GM04504 (cell line): ENCODE measurements around the gene ZNF771.
A peak's percentile ranks its signal among the peaks of the same experiment; 100 is the strongest.

ENCODE experiments used
- DNase-seq: peaks from one replicate; pipeline ENCODE4 v3.0.0-alpha.2; 2012; ENCODE audit warnings: low read depth

ZNF771 gene

DNA sequence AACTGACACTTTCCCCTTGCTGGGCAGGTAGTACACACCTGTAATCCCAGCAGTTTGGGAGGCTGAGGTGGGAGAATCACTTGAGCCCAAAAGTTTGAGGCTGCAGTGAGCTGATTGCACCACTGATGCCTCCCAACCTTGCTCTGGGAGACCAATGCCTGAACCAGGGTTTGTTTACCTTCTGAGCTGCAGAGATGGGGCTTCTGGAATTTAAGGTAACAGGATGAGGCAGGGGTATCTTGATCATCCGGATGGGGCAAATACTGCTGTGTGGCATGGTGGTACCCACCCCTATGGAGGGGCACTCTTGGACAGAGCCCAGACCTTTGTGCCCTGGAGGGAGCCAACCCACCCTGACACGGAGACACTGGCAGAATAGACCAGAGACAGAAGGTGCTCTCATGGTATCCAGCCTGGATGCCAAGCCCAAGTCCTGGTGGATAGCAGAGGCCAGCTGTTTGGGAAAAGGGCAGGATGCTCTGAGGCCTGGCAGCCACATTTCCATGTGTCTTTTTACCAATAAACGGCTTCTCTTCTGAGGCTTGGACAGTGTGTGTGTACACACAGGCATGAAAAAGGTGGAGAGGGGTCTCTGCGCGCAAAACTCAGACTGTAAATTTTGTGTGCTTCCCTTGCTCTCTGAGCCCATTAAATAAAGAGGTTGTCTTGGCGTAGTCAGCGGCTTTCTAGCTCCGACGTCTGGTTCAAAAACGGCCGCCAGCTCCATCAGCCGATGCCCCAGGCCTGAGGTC is 7.8 kb upstream of the ZNF771 start:
- DNase-seq: no peak

DNA sequence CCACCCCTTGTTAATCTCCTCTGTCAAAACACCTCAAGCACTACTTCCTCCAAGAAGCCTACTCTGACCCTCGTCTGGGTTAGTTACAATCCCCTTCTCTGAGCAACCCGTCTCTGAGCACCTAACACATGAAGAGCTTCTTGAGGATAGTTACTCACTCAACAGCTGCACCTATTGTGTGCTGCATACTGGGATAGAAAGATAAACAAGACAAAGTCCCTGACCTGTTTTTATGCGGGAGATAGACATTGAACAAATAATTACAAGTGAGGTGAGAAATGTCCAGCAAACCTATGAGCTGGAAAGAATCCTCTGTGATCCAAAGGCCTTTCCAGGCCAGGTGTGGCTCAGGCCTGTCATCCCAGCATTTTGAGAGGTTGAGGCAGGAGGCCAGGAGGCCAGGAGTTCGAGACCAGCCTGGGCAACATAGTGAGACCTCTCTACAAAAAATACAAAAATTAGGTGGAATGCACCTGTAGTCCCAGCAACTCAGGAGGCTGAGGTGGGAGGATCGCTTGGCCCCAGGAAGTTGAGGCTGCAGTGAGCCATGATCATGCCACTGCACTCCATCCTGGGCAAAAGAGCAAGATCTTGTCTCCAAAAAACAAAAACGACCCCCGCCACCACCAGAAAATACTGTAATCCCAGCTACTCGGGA is 5.5 kb upstream of the ZNF771 start:
- DNase-seq: no peak

DNA sequence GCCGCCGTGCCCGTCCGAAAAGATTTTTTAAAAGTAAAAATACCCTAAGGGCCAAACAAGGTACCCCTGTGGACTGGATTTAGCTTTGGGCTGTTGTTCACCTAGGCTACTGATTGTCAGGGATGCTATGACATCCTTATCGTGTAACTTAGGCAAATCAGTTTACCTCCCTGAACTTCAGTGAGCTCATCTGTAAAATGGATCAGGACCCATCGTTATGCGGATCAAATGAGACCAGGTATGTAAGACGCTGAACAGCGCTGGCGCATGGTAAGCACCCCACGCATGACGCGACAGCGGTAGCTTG is 658 bp upstream of the ZNF771 start:
- no peak for DNase-seq

DNA sequence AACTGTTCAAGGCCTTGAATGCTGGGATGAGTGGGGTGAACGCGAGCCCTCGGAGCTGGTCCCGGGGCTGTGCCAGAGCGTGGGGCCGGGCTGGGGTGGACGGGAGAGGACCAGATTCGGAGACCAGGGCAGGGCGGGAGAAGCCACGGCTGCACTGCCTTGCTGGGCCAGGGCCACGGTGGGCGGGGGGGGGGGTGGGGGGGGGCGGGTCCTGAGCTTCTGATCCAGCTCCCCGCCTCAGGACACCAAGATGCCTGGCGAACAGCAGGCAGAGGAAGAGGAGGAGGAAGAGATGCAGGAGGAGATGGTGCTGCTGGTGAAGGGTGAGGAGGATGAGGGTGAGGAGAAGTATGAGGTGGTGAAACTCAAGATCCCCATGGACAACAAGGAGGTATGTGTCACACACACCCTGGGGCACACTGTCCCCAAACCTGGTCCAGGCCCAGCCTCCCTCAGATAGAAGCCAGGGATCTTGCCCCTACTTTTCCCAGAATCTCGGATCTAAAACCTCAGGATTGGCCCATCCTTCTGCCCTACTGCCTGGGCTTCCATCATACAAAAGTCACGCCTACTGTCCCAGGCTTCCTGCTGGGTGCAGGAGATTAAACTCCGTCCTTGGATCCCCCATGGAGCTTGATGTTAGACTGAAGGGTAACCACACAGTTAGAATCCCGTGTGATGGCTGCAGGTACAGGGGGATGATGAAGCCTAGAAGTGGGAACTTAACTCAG is 563 bp downstream of the ZNF771 start:
- no peak for DNase-seq

DNA sequence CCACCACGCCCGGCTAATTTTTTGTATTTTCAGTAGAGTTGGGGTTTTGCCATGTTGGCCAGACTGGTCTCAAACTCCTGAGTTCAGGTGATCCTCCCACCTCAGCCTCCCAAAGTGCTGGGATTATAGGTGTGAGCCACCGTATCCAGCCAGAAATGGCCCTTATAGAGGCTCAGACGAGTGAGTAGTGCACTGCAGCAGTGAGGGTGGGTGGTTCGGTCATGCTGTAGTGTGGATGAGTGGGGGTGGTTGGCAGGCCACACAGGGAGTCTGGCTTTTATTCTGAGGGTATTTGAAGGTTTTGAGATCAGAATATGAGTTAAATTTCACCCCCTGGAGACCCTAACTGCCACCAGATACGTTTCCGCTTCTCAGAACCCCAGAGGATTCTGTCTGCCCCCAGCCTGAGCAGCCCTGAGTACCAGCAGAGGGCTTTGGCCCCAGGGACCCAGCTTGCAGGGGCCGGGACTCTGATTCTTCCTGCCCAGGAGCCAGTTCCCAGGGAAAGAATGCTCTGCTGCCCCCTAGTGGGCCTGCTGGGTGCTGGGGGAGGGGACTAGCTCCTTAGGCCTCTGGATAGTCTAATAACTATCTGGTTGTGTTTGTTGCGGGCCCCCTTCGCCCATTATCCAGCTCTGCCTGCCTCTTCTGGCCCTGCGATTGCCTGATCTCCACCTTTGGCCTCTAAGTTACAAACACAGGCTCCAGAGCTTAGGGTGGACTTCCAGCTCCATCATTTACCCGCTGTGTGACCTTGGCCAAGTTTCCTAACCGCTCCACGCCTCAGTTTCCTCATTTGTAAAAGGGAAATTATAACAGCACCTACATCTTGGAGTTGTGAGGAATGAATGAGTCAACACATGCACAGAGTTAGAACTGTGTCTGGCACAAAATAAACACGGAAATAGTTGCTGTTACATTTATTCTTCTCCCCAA is 2.0 kb downstream of the ZNF771 start:
- peak; percentile 60 for DNase-seq

DNA sequence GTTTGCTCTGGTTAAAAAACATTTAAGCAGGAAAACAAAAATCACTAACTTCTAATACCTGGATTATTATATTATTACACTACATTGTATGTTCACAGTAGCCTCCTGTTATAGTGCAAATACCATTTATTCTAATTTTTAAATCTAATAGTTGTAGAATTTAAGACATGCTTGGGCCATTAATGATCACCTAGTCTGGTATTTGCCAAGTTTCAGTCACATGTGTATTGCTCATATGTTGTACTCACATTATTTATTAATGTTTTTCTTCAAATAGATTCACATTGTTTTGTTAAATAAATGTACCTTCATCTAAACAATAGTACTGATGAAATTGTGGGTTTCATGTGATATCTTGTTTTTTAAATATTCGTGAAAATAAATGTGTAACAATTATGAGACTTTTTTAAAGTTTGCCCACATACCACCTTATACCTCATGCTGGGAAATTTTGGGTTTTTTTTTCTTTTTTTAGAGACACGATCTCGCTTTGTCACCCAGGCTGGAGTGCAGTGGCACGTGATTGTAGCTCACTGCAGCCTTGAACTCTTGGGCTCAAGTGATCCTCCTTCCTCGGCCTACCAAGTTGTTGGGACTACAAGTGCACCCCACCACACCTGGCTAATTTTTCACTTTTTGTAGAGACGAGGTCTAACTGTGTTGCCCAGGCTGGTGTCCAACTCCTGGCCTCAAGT is 5.9 kb downstream of the ZNF771 start:
- no peak for DNase-seq

DNA sequence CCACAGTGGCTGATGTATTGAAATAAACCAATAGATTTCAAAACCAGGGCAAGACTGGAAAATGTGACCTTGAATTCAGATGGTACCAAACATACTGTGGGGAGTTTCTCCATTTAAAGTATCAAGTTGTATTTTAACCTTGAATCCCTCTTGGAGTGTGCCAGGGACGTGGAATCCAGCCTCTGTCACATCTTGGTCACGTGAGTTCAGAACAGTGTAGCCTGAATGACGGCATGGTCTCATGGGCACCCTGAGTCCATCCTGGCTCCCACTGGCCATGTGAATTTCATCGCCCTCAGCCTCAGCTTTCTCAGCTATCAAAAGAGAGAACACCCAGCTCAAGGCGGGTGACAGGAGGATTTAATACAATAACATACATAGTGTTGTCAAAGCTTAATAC is 6.8 kb downstream of the ZNF771 start:
- no peak for DNase-seq

DNA sequence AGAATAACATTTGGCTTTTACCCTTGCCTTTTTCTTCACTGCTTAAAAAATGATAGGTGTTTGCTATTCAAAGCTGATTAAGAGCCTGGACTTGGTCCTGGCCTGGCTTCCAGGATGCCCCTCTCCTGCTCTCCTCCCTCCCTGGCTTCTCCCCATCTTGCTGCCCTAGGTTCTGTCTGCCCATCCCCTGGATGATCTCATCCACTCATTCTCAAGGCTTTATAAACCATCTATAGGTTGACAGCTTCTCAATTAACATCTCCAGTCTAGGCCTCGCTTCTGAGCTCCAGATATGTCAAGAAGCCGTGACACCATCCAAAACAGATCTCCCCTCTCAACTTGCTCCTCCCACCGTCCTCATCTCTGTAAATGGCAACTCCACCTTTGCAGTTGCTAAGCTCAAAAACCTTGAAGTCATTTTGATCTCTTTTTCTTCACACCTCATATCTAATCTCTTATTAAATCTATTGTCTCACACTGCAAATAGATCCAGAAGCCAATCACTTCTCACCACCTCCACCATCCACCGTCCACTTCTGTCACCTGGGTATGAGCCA is 8.7 kb downstream of the ZNF771 start:
- no peak for DNase-seq

DNA sequence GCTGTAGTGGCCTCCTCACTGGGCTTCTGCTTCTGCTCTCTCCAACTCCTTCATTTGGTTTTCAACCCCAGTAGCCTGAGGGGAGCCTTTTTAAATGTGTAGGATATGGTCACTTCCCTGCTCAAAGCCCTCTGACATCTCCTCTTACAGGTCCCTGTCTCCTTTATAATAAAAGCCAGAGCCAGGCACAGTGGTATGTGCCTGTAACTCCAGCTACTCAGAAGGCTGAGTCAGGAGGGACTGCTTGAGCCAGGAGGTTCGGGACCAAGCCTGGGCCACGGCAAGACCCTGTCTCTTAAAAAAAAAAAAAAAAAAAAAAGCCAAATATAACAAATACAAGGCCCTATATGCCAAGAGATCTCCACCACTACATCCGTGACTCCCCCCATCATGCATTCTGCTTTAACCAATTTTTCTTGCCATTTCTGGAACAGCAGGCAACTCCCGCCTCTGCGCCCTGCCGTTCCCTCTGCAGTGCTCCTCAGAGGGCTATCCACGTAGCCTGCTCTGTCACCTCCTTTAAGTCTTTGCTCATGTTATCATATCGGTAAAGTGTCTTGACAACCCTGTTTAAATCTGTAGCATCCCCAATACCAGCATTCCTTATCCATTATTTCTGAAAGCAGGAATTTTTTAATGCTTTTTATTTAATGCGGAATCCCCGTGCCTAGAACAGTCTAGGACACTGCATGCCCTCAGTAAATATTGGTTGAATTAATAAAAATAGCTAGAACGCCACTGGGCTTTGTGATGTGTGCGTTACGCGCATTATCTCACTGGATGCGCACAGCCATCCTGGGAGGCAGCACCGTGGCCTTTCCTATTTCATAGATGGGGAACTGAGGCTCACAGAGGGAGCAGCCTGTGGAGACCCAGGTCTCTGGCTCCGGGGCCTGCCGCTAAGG is 9.5 kb downstream of the ZNF771 start:
- DNase-seq: no peak

DNA sequence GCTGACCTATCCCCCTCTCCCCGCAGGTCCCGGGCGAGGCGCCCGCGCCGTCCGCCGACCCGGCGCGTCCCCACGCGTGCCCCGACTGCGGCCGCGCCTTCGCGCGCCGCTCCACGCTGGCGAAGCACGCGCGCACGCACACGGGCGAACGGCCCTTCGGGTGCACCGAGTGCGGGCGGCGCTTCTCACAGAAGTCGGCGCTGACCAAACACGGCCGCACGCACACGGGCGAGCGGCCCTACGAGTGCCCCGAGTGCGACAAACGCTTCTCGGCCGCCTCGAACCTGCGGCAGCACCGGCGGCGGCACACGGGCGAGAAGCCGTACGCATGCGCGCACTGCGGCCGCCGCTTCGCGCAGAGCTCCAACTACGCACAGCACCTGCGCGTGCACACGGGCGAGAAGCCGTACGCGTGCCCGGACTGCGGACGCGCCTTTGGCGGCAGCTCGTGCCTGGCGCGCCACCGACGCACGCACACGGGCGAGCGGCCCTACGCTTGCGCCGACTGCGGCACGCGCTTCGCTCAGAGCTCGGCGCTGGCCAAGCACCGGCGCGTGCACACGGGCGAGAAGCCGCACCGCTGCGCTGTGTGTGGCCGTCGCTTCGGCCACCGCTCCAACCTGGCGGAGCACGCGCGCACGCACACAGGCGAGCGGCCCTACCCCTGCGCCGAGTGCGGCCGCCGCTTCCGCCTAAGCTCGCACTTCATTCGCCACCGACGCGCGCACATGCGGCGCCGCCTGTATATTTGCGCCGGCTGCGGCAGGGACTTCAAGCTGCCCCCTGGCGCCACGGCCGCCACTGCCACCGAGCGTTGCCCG is 10.3 kb downstream of the ZNF771 start:
- peak; percentile 76 for DNase-seq

DNA sequence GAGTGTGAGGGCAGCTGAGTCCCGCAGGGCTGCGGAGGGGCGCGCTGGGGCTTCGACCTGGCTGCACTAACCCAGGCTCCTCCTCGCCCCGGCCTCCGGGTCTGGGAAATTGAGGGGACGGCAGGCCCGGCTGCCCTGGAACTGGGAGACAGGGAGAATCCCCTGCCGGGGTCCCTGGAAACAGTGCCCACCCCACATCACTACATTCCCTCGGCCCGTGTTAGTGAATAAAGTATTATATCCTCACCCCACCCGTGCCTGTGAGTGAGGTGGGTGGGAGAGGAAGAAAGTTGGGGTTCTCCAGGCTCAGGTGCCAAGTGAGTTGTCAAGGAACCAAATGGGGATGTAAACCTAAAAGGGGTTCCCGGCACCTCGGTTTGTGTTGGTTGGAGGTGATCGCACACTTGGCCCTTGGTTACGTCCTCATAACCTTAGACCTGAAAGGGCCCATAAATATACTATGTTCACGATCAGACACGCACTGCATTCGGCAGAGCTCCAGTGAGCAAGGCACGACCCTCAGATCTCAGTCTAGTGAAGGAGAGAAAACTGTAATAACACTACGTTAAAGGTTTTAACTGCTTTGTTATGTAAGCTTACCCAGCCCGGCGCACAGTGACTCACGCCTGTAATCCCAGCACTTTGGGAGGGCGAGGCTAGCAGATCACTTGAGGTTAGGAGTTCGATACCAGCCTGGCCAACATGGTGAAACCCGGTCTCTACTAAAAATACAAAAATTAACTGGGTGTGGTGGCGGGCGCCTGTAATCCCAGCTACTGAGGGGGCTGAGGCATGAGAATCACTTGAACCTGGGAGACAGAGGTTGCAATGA is 11.2 kb downstream of the ZNF771 start:
- DNase-seq: no peak

DNA sequence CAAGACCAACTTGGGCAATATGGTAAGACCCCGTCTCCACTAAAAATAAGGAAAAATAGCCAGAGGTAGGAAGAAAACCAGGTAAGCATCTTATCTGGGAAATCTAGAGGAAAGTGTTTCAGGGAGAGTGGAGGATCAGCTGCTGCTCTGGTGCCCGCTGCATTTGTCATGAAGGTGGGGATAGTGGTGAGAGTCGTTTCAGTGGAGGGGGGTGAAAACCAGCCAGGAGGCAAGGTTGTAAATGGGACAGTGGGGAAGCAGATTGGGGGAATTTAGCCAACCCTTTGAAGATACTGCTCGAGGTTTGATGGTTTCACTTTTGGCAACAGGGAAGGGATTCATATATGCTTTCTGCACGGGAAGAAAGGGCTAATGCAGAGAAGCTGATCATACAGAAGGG is 13.6 kb downstream of the ZNF771 start:
- DNase-seq: no peak

DNA sequence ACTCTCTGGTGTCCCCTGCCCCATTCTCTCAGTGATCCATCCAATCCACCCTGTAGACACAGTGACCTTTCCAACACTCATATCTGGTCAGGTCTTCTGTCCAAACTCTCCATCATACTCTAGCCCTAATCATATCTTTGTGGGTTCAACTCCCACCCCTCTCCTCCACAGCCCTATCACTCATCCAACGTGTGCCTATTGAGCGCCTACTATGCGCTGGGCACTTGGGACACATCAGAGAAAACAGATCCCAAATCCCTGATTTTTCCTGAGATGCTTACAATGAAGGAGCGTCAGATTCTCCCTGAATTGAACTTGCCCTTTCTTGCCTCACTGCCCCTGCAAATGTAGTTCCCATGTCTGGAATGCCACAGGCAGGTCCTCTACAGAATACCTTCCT is 20.6 kb downstream of the ZNF771 start:
- DNase-seq: no peak

DNA sequence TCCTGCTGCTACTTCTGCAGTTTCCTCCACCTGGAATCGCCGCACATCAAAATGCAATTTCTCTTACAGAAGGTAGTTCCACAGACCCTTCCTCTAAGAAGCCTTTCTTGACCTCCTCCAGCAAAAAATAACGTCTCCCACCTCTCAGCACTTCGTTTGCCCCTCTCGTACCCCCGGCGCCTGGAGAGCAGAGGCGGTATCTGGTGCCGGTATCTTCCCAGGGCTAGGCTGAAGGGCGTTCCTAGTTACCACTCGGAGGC is 21.9 kb downstream of the ZNF771 start:
- no peak for DNase-seq

DNA sequence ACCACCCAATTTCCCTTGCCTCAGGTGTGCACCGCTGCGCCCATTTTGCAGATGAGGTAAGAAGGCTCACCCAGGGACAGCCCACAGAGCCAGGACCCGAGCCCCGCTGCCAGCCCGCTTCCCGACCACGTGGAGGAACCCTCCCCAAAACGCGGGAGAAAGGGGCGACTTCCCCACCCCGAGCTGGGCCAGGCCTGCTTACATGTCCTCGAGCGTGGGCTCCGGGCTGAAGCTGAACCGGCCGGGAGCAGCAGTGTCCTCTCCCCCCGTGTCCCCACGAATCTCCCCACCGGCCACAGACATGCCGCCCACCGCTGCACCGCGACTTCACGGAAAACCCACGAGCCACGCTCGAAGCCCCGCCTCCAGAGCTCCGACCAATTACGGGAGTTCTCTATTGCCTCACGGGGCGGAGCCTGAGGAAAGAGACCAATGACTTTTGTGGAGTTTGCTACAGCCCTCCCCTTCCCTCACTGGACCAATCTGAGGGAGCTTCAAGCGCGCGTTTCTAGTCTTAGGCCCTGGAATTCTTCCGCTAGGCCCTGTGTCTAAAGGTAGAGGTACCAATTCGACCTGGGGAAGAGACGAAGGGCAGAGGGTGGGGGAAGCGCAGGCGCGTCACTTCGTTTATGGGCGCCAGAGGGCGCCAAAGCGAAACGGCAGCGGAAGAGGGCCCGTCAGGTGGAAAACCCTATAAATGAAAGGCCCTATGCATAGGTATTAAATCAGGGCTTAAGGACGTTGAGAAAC is 22.4 kb downstream of the ZNF771 start, which contains the start of gene DCTPP1:
DCTPP1 (minus strand) TSS at position 353 of the 750 bp plus-strand sequence; CDS start at position 303, 50 bp downstream.
- DNase-seq: peak; percentile 96

DNA sequence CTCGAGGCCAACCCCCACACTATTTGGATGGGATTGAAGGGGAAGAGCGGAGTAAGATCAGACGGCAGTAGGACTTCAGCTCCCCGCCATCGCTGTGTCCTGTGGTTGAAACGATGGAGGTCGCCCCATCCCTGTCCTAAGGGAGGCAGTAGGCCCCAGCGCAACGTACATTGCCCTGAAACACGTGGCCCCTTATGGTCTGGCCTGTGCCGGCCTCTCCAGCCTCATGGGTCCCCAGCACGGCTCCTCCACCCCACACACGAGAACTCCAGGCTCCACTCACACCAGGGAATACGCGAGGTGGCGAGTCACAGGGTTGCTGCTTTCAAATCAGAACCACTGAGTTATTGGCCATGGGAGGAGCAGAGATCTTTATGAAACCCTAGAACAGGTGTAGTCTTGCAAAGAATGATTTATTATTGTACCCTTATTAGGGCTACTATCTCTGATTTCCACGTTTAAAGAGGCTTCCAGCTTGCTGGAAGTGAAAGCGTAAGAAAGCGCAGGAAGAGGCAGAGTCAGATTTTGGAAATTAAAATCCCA is 23.1 kb downstream of the ZNF771 start:
- no peak for DNase-seq

DNA sequence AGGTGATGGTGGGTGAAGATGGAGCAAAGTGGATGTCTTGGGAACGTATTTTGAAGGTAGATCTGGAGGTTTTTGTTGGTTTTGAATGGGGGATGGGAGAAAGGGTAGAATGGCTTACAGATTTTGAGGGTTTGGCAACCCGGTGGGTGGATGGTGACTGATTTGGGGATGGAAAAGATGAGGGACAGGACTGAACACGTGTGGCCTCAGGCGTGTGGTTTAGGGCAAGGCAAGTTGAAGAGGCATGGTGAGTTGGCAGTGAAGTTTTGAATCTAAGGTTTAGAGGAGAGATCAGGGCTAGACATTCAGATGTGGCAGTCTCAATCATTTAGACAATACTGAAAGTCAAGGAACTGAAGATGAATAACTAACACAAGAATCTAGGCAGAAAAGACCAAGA is 27.4 kb downstream of the ZNF771 start:
- no peak for DNase-seq
